Natural killer cell treated with Interleukin-12 subunit alpha and Interleukin-12 subunit beta and Interleukin-15 and Interleukin-18, amount 100 ng/mL, for 72 hours (primary cell): ENCODE results near the gene HYCC1. TPM values are rescaled to one million over a fixed set of nuclear protein-coding genes. Genes with fewer than 3 reads are reported as not detected.

ENCODE experiments used
- ATAC-seq, 2 donors: fragments of 150-1000 bp; cut with Tn5 transposase in 1 of 2; sonication (Bioruptor Pico), chemical (Tn5 transposase) in 1 of 2; 2 replicates each; pipeline ENCODE4 v1.10.0; 2021
- DNase-seq: peaks from one replicate; pipeline ENCODE4 v3.0.0; 2022; ENCODE audit warnings: low spot score
- H3K27ac Mint-ChIP-seq, 2 donors: 1 replicate in 1 of 2; 2 replicates in 1 of 2; pipeline ENCODE4 v1.8.0; 2022; ENCODE audit warnings: mixed read lengths in 2 of 2, mild to moderate bottlenecking in 1 of 2, moderate library complexity in 1 of 2
- H3K27me3 Mint-ChIP-seq, 2 donors: 1 replicate in 1 of 2; 2 replicates in 1 of 2; pipeline ENCODE4 v1.8.0; 2022; ENCODE audit warnings: mixed read lengths in 2 of 2
- H3K36me3 Mint-ChIP-seq: one replicate; pipeline ENCODE4 v1.8.0; 2022; ENCODE audit warnings: mixed read lengths
- H3K4me1 Mint-ChIP-seq, 2 donors: 1 replicate in 1 of 2; 2 replicates in 1 of 2; pipeline ENCODE4 v1.8.0; 2022; ENCODE audit warnings: low read depth in 2 of 2, mixed read lengths in 2 of 2, mild to moderate bottlenecking in 1 of 2
- H3K4me3 Mint-ChIP-seq: one replicate; pipeline ENCODE4 v1.8.0; 2022; ENCODE audit warnings: mixed read lengths
- H3K9me3 Mint-ChIP-seq: 2 replicates; pipeline ENCODE4 v1.8.0; 2022; ENCODE audit warnings: mixed read lengths
- total RNA-seq, 2 donors: library from RNA; stranded (reverse); gene quantifications; one replicate each; pipeline ENCODE4 v1.2.3, GENCODE V29; 2022

HYCC1 gene
- total RNA-seq, 2 donors from 2014 or later: 47.1 to 67.4 TPM

DNA sequence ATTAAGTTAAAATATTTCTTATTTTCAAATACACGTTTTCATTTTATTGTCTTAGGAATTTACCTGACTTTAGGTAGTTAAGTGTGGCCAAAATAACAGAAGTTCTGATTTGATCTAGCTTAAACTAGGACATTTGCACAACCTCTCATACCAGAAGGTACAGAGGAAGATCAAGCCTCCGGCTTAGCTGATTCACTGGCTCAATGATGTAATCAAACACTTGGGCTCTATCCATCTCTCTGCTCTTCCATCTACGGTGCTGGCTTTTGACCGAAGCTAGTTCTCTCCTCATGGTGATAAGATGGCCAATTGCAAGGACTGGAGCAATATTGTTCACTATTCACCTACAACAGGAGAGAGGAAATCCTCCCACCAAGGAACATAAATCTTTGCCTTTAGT, 12.2 kb upstream of the HYCC1 start:
- Mint-ChIP-seq H3K4me1 (peaks cover 9 to 10% of the 10 kb centered on the region in 2 donors), H3K4me3 (no peak overlapping the region), H3K27ac (no peak overlapping the region), H3K9me3 (no peaks in the 10 kb centered on the region), H3K36me3 (no peaks in the 10 kb centered on the region), H3K27me3 (peaks cover 13 to 28% of the 10 kb centered on the region in 2 donors)
- DNase-seq: no peak
- no peak for ATAC-seq

DNA sequence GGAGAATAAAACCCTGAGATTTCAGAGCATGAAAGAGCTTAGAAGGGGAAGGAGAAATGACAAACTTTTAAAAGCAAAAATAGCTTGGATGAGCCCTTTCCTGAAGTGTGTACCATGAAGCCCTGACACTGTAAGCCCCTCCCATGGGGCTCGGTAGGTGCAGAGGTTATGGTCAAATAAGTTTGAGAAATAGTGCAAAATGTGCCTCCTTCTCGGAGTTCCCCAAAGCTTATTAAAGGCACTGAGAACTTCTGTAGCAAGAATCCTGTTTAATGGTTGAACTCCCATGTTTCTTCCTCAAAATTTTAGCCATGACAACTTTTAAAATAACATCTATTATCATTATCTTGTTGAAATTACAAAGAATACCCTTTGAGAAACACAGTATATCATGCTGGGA, 10.5 kb upstream of the HYCC1 start:
- DNase-seq (no peak), ATAC-seq (no peak)
- peaks cover 13 to 31% of the 10 kb centered on the region in 2 donors for H3K27me3 Mint-ChIP-seq
- no peaks in the 10 kb centered on the region for H3K36me3 Mint-ChIP-seq
- H3K4me3 Mint-ChIP-seq: no peak overlapping the region
- H3K9me3 Mint-ChIP-seq: no peaks in the 10 kb centered on the region
- no peak overlapping the region for H3K27ac Mint-ChIP-seq
- H3K4me1 Mint-ChIP-seq: peaks cover 18 to 19% of the 10 kb centered on the region in 2 donors

GRCh38 chr7:23022851-23023250, 8.9 kb upstream of the HYCC1 start:
- Mint-ChIP-seq H3K9me3 (no peaks in the 10 kb centered on the region), H3K27ac (no peak overlapping the region), H3K4me1 (peaks cover 18 to 19% of the 10 kb centered on the region in 2 donors), H3K4me3 (no peak overlapping the region), H3K36me3 (no peaks in the 10 kb centered on the region), H3K27me3 (peaks cover 13 to 34% of the 10 kb centered on the region in 2 donors)
- DNase-seq (no peak), ATAC-seq (no peak)

- no peak for ATAC-seq
- Mint-ChIP-seq H3K36me3 (no peaks in the 10 kb centered on the region), H3K27ac (peak overlapping the region; percentile 59 to 75), H3K4me1 (peaks cover 18 to 19% of the 10 kb centered on the region in 2 donors), H3K9me3 (no peaks in the 10 kb centered on the region), H3K4me3 (no peak overlapping the region), H3K27me3 (peaks cover 13 to 34% of the 10 kb centered on the region in 2 donors)
- DNase-seq: no peak
Measured at GRCh38 chr7:23022258-23022769, 8.4 kb upstream of the HYCC1 start.

DNA sequence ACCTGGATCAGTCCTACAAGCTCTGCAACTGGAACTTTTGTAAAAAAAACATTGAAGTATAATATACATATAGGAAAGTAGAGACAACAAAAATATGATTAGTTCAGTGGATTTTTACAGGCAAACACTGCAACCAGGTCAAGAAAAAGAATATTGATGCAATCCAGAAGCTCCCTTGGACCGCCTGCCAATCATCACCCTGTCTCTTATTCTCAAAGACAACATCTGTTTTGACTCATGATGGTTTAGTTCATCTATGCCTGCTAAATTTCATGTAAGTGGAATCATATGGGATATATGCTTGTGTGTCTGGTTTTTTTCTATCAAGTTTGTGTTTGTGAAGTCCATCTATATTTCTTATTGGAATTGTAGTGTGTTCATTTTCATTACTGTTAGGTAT, 7.7 kb upstream of the HYCC1 start:
- H3K36me3 Mint-ChIP-seq: no peaks in the 10 kb centered on the region
- H3K27me3 Mint-ChIP-seq: peaks cover 12 to 32% of the 10 kb centered on the region in 2 donors

DNA sequence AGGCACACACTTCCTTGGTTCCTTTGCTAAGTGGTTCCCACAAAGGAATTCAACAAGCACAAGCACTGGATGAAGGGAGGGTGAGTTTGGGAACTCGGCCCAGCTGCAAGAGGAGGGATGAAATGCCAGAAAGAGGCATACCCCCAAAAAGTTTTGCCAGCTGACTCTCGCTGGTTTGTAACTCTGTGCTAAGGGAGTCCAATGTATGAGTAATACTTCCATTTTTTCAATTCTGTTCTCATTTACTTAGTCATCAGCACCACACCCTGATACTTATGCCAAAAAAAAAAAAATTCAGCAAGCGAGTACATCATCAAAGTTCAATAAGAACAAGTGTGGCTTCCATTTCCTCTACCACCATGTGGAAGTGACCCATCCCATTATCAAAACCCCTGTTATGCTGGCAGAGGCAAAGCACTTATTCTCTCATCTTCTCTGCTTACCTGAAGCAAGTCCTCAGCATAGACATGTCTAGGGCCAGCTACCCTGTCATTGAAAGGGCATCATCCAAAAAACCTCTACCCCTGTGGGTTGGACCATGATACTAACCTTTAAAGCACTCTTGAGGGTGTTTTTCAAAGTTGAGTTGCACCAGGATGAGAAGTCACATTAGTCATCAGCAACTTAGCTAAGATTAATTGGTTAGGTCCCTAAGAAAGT, 6.9 kb upstream of the HYCC1 start:
- Mint-ChIP-seq H3K9me3 (no peaks in the 10 kb centered on the region), H3K4me3 (peak overlapping the region; percentile 72), H3K4me1 (peaks cover 21 to 30% of the 10 kb centered on the region in 2 donors), H3K36me3 (no peaks in the 10 kb centered on the region), H3K27ac (peak overlapping the region in 1 of 2 donors; percentile 75), H3K27me3 (peaks cover 5 to 26% of the 10 kb centered on the region in 2 donors)
- DNase-seq (no peak), ATAC-seq (peak; percentile 54 to 79)

More for the DNA sequence above, 7.7 kb upstream of the HYCC1 start:
- H3K4me1 Mint-ChIP-seq: peaks cover 21 to 23% of the 10 kb centered on the region in 2 donors
- no peak overlapping the region for H3K4me3 Mint-ChIP-seq
- H3K9me3 Mint-ChIP-seq: no peaks in the 10 kb centered on the region
- DNase-seq: no peak
- peak in 1 of 2 donors; percentile 39 for ATAC-seq
- H3K27ac Mint-ChIP-seq: peak overlapping the region; percentile 59 to 75

GRCh38 chr7:23018750-23019149, 4.8 kb upstream of the HYCC1 start:
- Mint-ChIP-seq H3K9me3 (no peaks in the 10 kb centered on the region), H3K27me3 (peaks cover 0 to 16% of the 10 kb centered on the region in 2 donors), H3K4me3 (no peak overlapping the region), H3K27ac (no peak overlapping the region), H3K36me3 (no peaks in the 10 kb centered on the region), H3K4me1 (peaks cover 28 to 41% of the 10 kb centered on the region in 2 donors)
- DNase-seq (no peak), ATAC-seq (no peak)

DNA sequence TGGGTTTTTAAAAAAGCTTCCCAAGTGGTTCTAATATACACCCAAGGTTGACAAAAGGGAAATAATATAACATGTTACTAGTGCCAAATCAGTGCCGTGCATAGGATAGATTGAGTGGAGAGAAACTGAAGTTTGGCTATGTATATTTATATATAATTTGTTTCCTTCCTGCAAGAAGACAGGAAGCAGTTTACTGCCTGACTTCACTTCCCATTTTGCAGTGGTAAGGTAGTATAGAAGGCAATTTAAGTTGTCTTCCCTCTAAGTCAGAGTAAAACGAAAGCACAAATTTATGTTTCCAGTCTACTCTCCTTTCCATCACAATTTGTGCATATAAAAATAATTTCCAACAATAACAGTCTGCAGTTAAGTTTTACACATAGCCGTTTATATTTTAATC, 3.4 kb upstream of the HYCC1 start:
- ATAC-seq (no peak), DNase-seq (no peak)
- H3K27me3 Mint-ChIP-seq: peaks cover 0 to 12% of the 10 kb centered on the region in 2 donors
- H3K4me3 Mint-ChIP-seq: no peak overlapping the region
- peak overlapping the region in 1 of 2 donors; percentile 0 for H3K27ac Mint-ChIP-seq
- H3K4me1 Mint-ChIP-seq: peaks cover 26 to 37% of the 10 kb centered on the region in 2 donors
- H3K9me3 Mint-ChIP-seq: no peaks in the 10 kb centered on the region
- no peaks in the 10 kb centered on the region for H3K36me3 Mint-ChIP-seq

- Mint-ChIP-seq H3K36me3 (no peaks in the 10 kb centered on the region), H3K27ac (peak overlapping the region in 1 of 2 donors; percentile 0), H3K4me3 (no peak overlapping the region), H3K4me1 (peaks cover 20 to 36% of the 10 kb centered on the region in 2 donors), H3K27me3 (peaks cover 0 to 7% of the 10 kb centered on the region in 2 donors), H3K9me3 (no peaks in the 10 kb centered on the region)
- DNase-seq (no peak), ATAC-seq (no peak)
Measured at GRCh38 chr7:23016345-23017253, 2.7 kb upstream of the HYCC1 start.

DNA sequence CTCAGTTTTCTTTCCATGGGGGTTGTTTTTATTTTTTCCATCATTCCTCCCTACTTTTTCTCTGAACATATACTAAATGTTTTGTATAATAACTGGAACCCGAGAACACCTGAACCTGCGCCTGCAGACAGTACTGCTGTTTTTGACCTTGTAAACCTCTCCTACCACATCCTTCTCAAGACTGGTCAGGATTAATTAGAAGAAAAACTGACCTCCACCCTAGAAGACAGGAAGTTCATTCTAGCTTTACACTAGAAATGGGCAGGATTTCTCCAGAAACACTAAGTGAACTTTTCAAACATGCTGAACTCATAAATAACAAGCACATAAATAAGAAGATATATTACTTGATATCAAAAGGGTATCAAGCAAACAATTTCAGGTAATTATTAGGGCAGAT, 751 bp upstream of the HYCC1 start:
- Mint-ChIP-seq H3K27ac (peak overlapping the region; percentile 76 to 93), H3K4me1 (peaks cover 11 to 22% of the 10 kb centered on the region in 2 donors), H3K36me3 (no peaks in the 10 kb centered on the region), H3K9me3 (no peaks in the 10 kb centered on the region), H3K27me3 (peaks cover 0 to 3% of the 10 kb centered on the region in 2 donors), H3K4me3 (peak overlapping the region; percentile 93)
- DNase-seq (no peak), ATAC-seq (no peak)

- ATAC-seq (no peak), DNase-seq (no peak)
- Mint-ChIP-seq H3K4me1 (peaks cover 11 to 22% of the 10 kb centered on the region in 2 donors), H3K36me3 (no peaks in the 10 kb centered on the region), H3K27me3 (no peaks in the 10 kb centered on the region), H3K27ac (peak overlapping the region in 1 of 2 donors; percentile 76), H3K9me3 (no peaks in the 10 kb centered on the region), H3K4me3 (peak overlapping the region; percentile 93)
Measured at GRCh38 chr7:23012908-23013714, 819 bp downstream of the HYCC1 start.

GRCh38 chr7:23012186-23012585, 1.7 kb downstream of the HYCC1 start:
- DNase-seq: no peak

DNA sequence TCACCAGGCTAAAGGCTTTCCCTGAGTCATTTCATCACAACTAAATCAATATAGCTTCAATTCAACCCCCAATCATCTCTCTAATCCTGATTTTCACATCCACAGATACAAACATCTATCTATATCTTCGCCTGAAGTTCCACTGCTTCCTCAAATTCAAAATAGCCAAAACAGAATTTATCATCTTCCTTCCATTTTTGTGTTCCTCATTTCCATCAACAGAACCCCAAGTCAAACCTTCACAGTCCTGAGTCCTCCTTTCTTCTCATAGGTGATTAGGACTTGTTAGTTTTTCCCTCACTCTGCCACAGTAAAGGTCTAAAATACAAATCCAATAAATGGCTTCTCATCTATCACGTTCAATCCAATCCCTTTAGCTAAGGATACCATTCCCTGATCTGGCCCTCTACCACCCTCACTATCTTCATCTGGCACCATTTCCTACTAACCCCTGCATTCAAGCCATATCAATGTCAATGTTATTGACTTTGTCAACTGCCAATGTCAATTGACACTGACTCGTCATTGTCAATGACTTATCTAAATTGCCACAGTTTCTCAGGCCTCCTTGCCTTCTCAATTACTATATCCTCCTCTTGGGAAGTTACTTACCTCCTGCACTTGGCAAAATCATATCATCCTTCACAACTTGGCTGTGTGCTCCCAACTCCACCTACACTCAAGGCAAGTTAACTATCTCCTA, 2.6 kb downstream of the HYCC1 start:
- no peak overlapping the region for H3K27ac Mint-ChIP-seq
- no peak for ATAC-seq
- no peaks in the 10 kb centered on the region for H3K9me3 Mint-ChIP-seq
- no peaks in the 10 kb centered on the region for H3K36me3 Mint-ChIP-seq
- H3K4me3 Mint-ChIP-seq: no peak overlapping the region
- H3K4me1 Mint-ChIP-seq: peaks cover 8 to 16% of the 10 kb centered on the region in 2 donors
- no peaks in the 10 kb centered on the region for H3K27me3 Mint-ChIP-seq
- no peak for DNase-seq

More at GRCh38 chr7:23012186-23012585, 1.7 kb downstream of the HYCC1 start:
- ATAC-seq: no peak
- Mint-ChIP-seq H3K36me3 (no peaks in the 10 kb centered on the region), H3K4me3 (no peak overlapping the region), H3K27me3 (no peaks in the 10 kb centered on the region), H3K9me3 (no peaks in the 10 kb centered on the region), H3K4me1 (peaks cover 11 to 22% of the 10 kb centered on the region in 2 donors), H3K27ac (no peak overlapping the region)
